Bone marrow (tissue), 2 donors: ENCODE results near the gene EYA2.

Experiments
- DNase-seq, 2 donors: peaks; one replicate each; lab custom pipeline; 2025; lab: John Stamatoyannopoulos, UW

EYA2 gene

DNA sequence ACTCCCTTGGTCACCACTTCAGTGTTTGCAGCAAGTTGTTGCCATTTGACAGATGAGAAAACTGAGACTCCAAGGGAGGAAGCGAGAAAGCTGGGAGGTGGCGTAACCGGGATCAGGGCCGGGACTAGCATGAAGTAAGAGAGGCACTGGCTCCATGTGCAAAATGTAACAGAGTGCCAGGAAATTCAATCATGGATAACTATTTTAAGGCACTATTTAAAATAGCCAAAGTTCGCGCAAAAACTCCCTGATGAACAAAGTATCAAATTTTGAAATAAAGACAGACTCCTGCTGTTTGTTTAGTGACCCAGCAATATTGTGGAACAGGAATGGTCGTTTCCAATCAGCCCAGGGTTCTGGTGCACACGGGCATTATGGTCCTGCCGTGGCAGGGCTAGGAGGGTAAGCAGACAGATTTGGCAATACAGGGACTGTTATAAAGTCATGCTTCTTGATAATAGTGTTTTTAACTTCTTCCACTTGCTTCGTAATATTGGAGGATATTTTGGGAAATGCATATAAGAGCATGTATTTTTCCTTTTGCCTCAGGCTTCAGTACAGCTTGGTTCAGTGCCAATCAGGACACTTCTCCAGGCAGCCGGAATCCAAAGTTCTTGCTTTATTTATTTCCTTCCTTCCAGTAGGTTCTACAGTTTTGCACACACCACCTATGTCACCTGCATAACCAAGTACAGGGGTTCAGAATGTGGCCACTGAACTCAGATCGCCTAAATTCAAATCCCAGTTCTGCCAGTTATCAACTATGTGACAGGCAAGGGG is 141.6 kb downstream of the EYA2 start:
- no peak for DNase-seq

DNA sequence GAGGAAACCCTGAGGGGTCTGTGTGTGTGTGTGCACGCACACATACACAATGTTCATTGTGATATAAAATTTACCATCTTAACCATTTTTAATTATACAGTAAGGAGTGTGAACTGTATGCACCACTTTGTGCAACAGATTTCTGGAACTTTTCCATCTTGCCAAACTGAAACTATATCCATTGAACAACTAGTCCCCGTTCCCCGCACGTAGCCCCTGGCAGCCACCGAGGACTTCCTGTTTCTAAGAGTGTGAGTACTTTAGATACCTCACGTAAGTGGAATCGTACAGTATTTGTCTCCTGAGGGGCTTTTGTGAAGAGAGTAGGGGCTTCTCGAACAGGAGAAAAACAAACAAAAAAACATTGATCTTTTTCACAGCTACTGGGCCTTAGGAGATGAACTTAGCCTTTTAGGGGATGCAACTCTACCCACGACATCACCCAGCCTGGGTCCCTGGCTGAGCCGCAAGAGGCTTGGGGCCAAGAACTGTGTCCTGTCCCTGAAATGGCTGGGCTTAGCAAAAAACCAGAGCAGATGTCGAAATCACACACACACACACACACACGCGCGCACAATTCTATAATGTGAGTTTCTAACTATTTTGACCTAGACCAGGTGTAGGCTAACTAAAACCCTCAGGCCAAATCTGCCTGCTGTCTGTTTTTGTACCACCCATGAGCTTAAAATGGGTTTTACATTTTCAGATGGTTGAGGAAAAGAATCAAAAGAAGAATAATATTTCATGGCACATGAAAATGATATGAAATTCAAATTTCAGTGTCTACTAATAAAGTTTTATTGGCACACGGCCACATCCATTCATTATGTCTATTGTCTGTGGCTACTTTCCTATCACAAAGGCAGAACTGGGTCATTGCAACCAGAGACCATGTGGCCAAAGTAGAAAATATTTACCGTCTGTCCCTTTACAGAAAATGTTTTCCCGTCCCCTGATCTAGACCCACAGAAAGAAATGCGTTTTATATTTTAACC is 144.2 kb downstream of the EYA2 start:
- DNase-seq, result no peak

DNA sequence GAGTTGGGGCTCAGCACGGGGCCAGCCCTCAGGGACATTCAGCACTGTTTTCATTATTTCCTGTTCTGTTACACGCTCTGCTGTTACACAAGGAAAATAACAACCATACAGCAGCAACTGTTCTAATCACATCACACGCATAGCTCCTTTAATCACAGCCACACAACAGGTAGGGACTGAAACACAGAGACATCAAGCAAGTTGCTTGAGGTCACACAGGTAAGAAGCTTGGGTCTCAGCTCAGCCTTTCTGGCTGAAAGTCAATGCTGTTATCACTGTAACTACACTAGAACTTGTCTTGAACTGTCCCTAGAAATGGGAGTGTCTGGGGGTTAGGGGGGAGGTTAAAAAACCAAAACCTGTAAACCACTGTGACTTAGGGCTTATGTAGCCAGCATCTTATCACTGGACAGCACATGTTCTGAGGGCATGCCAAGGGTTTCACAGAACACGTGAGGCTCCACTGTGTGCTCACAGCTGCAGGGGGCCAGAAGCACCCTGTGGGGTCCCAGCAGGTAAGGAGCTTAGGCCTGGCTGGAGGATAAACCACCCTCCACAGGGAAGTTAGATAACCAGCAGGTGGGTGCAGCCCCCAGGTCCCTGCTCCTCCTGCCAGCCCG is 146.0 kb downstream of the EYA2 start:
- DNase-seq, result no peak

DNA sequence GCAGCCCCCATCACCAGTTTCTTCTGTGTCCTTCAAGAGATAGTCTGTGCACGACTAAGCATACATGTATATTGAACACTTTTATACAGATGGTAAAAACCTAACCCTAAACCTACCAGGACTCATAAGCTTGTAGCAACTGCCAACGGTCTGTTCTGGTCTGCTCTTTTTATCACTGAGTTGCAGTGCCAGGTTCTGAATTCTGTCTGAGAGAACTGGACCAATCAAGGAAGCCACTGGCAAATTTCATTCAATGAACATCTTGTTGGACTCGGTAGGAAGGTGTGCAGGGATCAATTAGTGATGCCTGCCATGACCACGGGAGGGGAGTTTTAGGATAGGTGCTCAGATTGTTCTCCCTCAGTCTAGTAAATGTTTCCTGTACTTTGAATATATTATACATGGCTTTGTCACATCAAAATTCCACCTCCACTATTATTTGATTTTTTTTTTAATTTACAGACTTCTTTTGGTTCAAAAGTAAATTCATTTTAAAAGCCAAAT is 146.8 kb downstream of the EYA2 start:
- DNase-seq, result no peak

DNA sequence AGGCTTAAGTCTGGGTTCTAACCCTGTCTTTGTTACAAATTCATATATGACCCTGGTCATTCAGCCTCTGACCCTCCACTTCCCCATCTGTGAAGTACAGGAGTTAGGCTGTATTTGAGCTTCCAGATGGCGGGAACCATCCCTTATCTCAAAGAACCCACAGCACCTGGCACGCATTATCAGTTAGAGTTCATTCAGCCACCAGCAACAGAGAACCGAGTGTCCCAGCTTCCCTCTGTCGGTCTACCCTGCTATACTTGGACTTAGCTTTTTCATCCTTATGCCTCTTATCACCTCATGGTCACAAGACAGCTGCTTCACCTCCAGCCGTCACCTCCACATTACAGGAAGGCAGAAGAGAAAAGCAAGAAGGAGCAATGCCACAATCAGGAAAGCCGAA is 147.8 kb downstream of the EYA2 start:
- DNase-seq, result no peak

DNA sequence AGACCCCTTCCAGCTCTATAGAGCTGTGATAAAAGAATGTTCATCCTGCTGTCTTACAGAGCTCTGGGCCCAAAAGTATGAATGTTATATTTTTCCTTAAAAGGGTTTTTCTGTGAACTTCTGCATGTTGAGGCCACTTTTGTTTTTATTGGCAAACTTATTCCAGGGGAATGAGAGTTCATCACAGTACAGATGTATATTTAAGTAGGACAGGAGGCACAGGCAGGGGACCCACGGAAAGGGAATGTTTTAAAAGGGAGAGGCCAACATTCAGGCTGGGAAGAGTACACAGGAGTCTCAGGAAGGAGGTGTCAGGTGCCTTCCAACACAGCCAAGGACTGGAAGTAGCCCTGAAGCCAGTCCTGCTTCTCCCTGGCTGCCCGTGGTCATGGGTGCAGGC is 148.4 kb downstream of the EYA2 start:
- DNase-seq, result no peak

DNA sequence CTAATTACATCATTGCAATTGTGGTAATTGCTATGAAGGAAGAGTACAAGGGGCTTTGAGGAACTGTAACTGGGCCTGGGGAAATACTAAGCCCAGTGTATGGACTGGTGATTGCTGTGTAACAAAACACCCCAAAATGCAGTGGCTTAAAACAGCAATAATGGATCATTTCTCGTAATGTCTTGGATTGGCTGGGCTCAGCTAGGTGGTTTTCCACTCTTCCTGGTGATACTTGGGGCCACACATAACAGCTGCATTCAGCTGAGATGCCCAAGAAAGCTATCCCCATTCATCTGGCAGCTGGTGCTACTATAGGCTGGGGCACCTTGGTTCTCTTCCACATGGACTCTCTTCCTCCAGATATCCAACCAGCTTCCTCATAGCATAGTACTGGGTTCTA is 150.3 kb downstream of the EYA2 start:
- DNase-seq, result no peak

DNA sequence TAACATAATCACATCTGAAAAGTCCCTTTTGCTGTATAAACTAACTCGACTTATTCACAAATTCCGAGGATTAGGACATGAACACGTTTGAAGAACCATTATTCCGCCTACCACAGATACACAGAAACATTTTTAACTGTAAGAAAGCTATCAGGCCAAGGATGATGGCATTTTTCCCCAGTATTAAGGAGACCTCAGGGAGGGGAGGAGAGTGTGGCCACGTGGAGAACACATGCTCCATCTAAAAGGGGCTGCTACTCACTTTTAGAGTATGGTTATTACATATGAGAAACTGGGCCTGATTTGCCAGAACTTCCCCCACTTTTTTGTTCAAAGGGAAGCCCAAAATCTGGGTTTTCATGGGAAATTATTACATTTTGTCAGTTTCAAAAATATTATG is 153.4 kb downstream of the EYA2 start:
- DNase-seq, result no peak

DNA sequence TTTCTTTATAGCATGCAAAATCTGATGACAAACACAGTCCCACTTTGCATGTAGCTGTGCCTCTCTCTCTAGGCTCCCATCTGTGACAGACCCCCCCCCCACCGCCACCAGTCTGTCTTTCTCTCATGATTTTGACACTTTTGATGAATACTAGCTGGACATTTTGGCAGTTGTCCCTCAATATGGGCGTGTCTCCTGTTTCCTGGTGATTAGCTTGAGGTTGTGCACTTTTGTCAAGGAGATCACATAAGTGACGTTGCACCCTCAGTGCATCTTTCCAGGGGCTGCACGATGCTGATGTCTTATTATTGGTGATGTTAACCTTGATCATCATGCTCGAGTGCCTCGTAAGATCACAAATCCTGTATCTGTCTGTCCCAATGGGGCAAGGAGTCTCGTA is 155.1 kb downstream of the EYA2 start:
- DNase-seq, result no peak

DNA sequence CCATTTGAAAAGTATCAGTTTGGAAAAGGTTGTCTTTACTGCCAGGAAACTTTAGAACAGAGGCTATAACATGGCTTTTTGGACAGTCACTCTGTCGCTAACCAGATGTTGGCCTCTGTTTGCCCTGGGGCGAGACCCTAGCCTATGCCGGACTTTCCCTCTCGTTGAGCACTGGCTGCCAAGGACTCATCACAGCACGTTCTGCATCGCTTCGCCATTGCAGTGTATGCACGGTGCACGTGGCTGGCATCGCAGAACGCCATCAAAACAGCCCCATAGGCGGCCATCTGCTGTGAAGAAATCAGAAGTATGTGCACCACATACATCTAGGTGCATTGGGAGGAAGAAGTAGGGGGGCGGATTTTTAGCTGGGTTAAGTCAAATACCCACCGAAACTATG is 156.4 kb downstream of the EYA2 start:
- DNase-seq, result no peak

DNA sequence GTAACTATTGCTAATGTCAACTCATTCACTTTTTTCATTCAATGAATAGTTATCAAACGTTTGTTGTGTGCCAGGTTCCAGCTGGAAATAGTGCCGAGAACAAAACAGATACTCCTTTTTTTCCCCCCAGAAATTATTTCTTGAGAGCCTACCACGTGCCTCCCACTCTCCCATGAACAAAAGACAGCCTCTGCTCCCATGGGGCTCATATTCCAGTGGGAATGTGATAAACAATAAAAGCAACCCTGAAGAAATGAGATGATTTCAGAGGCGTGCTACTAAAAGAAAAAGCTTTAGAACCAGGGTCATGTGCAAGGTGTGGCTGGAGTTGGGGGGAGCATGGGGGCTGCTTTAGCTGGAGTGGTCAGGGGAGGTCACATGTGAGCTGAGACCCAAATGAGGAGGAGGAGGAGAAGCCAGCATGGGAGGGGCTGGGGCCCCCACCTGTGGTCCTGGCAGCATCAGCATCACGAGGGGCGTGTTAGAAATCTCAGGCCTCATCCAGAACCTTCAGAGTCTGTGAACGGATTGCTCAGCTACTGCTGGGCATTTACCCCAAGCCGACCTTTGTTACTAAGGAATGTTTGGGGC is 157.4 kb downstream of the EYA2 start:
- no peak for DNase-seq

DNA sequence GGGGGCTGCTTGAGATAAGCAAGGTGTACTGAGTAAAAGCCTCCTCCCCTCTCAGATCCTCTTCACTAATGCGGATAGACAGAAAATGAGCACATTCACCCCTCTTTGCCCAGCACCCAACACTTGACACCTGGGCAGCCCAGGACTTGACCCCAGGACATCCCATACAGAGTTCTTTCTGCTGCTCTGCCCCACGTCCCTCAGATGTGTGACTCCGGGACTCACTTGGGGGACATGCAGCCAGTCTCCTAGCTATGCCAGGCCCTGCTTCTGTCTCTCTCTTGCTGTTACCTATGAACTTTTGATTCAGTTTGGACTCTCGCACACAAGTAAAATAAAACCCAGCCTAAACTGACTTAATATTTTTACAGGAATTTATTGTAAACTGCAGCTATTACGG is 159.9 kb downstream of the EYA2 start:
- no peak for DNase-seq

DNA sequence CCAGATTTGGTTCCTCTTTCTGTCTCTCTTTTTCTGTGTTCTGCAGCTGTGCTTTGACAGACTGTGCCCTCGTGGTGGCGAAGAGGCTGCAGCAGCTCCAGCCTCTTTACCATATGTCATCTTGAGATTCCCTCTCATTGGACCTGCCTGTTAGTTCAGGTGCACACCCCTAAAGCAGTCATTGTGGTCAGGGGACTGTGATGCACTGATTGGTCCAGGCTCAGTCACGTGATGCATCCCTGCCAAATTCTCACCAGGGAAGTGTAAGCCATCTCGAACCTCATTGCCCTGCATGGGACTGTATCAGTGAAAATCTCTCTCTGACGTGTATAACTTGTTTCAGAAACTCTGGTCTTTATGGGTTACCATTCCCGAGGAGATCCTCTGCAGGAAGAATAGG is 160.3 kb downstream of the EYA2 start:
- DNase-seq, result no peak

DNA sequence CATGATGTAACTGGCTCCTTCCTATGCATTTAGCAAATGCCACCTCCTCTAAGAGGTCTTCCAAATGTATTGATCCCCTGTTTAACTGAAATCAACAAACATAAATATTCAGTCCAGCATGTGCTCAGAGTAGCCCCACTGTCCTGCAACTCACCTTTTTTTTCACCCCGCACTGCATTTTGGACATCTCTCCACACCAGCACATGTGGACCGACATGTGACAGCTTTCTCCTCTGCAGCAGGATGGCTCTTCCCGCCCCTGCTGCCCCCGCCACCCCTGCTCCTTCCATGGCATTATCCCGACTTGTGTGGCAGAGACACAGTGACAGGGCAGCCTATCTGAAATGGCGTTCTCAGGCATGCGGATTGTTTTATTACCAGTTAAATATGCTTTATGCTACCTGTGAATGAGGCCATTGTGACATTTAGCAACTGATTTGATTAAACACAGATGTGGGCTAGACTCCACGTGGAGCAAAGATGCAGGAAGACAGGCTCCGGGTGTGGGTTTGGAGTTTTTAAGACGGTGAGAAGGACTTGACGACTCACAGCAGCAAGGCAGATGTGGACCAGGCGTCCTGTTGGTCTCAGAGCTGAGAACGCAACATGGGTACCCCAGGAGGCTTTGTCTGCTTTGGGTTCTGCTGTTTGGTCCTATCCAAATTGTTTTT is 161.2 kb downstream of the EYA2 start:
- DNase-seq, result no peak

DNA sequence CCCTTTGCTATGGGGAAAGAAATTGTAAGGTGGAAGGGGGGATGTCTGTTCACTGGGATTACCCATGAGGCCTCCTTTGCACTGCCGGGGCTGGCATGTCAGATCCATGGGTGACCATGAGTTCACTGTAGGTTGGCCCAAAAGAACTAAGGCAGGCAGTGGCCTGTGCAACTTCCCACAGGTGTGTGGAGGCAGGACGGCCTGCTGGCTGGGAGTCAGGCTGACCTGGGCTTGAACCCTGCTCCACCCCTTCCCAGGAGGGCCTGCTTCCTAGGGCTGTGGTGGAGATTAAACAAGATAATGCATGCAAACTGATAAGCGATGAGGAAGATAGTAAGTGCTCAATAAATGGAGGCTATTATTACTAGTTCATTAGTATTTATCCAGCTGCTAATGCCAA is 163.0 kb downstream of the EYA2 start:
- DNase-seq, result no peak

DNA sequence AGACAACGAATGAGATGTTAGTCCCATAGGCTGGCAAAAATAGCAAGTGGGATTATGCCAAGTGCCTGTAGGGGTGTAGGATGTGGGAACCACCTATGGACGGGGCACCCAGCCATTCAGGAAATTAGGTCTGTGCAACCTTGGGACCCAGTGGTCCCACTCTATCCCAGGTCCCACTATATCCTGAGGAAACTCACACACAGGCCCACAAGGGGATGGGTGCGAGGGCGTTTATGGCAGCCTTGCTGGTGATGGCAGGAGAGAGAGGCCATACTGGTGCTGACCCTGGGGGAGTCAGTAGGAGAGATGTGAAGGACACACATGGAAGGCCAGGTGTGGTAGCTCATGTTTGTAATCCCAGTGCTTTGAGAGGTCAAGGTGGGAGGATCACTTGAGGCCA is 163.6 kb downstream of the EYA2 start:
- no peak for DNase-seq

DNA sequence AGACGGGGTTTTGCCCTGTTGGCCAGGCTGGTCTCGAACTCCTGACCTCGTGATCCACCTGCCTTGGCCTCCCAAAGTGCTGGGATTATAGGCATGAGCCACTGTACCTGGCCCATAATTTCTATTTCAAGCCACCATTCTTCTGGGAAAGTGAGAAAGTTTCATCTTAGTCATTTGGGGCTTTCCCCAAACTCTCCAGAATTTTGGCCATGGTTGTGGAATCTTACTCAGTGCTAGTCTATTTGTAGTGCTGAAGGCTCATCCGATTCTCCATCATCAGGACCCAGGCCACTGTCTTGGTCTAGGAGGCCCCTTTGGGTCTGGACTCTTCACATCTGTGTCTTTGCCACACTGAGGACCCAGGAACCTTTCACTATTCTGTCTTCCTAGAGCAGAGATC is 164.9 kb downstream of the EYA2 start:
- DNase-seq, result no peak

DNA sequence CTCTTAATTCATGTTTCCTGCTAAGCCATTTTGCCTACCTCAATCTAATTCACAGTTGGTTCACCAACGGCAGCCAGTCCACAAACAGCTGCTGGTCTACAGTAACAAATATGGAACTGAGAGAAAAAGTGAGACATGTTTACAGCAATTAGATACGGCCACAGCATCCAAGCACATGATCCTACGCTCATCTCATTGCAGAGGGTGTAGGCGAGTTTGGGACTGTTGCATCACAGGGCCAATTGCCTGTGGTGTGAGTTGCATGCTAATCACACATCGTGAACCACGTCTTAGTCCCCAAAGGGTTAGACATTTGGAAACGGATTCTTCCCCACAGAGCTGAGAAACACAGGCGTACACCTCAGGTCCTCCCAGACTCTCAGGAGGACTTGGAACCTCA is 166.9 kb downstream of the EYA2 start:
- DNase-seq, result no peak

DNA sequence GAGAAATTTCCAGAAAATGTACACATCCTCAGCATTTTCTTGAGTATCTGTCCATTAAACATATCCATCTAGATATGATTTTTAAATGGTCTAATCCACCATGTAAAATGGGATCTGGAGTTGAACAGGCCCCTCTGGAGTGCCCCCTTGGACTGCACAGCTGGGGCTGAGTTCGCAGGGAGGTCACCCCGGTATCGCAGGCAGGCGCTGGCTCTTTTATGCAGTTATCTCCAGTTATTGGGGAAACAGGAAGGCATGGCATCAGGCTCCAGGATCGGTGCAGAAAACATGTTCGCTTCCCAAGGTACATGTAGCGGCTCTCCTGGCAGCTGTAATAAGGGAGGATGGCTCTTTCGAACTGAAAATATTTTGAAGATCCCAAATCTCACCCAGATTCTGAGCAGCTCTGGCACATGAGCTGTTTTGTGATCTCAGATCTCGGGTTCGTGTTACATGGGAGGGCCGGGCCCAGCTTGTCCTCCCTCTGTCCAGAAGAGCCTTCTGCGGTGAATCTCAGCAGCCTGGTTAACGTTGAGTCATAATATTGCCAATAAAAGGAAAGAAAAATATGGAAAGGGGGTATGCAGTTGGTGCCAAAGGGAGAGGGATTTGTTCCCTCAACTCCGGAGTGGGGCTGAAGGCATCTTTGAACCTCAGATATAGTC is 167.7 kb downstream of the EYA2 start:
- DNase-seq, result no peak

DNA sequence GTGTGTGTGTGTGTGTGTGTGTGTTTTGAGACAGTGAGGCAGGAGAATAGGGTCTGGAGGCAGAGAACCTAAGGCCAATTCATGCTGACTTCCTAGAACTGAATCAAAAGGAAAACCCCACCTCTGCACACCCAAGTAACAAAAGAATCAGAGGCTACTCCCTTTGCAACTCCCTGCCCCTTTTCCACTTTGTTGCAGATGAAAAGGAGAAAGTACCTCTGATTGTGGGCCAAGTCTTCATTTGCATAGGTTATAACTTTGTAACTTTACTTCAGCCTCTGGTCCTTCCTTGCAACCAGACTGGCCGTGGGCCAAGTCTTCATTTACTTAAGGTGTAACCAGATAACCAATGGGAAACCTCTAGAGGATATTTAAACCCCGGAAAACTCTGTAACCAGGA is 168.8 kb downstream of the EYA2 start:
- no peak for DNase-seq

DNA sequence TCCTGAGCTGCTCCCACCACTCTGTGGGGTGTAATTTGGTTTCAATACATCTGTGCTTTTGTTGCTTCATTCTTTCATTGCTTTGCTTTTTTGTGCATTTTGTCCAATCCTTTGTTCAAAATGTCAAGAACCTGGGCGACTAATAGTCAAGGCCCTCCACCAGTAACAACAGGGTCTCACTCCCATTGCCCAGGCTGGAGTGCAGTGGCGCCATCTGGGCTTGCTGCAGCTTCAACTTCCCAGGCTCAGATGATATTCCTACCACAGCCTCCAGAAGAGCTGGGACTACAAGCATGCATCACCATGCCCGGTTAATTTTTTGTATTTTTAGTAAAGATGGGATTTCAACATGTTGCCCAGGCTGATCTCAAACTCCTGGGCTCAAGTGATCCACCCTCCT is 169.2 kb downstream of the EYA2 start:
- no peak for DNase-seq
